Measurements from ENCODE around the gene MSI1.
A peak's percentile ranks its signal among the peaks of the same experiment; 100 is the strongest.
"Not testable (repeated sequence)": the region's sequence is repeated elsewhere in the genome, so short reads cannot be mapped to it uniquely, and the experiment has no call there.

MSI1 gene

DNA sequence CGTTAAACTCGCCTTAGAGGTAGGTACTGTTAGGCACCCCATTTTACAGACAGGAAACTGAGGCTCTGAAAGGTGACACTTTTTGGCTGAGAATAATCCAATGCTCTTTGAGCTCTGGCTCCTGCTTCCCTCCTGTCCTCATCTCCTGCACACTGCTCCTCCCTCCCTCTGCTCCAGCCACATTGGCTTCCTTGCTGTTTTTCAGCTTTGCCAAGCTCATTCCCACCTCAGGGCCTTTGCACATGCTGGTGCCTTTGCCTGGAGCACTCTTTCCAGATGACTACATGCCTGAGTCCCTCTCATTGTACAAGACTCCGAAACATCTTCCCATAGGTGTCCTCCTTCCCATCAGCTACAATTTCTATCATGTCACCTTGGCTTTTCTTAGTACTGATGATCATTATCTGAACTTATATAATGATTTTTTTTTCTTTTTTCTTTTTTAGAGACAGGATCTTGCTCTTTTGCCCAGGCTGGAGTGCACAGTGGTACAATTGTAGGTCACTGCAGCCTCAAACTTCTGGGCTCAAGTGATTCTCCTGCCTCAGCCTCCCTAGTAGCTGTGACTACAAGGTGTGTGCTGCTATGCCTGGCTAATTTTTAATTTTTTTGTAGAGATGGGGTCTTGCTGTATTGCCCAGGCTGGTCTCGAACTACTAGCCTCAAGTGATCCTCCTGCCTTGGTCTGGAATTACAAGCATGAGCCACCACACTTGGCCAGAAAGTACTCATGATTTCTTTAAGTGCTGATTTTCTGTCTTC lies 15.2 kb downstream of the MSI1 start:
- DNase-seq = no peak

DNA sequence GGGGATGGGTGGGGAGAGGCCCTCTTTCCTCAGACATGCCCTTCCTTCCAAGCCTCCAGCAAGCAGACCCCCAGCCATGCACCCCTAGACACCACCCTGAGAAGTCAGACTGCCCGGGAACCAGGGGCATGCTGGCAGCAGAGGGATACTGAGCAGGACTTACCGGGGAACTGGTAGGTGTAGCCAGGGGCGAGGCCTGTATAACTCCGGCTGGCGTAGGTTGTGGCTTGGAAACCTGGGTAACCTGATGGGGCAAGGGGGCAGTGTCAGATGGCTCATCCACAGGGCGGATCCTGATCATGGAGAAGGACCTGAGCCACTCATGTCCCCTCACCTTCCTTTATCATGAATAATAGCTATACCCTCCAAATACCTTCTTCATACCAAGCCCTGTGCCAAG lies 15.8 kb downstream of the MSI1 start:
- no peak for DNase-seq

DNA sequence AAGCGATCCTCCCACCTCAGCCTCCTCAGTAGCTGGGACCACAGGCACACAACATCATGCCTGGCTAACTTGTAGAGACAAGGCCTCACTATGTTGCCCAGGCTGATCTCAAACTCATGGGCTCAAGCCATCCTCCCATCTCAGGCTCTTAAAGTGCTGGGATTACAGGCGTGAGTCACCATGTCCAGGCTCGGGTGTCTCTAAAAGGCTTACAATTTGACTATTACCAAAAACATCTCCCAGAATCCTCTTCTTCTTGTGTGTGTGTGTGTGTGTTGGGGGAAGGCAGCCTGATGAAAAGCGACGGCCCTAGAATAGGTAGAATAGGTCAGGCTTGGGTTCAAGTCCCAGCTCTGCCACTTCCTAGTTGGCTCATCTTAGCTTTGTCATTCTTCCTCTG lies 16.8 kb downstream of the MSI1 start:
- DNase-seq = no peak

DNA sequence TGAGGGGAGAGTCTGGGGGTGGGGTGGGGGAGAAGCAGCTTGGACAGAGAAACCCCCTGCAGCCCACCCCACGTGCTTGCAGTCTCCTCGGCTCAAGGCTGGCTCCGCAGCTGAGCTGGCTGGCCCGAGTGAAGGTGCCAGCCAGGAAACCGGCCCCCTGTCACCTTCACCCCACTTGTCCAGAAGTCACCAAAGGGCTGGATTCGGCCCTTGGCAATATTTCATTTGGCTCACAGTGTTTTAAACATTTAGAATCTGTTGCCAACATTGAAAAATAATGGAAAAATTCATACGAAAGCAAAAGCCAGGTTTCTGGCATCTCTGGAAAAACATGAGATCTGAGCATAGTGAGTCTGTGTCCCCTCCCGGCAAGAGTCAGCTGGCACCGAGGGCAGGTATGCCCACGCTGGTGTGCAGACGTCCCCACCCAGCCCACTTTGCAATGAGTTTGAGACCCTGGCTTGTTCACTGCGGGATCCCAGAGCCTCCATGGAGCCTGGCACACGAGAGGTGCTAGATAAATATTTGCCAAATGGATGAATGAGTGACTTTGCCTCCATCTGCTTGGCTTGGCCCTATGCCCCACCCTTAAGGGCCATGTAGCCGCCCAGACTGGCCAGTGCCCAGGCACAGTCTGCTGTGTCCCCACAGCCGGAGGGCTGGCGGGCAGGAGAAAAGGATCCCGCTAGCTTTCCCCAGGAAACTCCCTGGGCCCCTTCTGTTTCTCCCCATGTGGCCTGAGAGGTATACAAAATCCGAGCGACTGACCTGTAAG lies 18.2 kb downstream of the MSI1 start:
- DNase-seq = no peak

DNA sequence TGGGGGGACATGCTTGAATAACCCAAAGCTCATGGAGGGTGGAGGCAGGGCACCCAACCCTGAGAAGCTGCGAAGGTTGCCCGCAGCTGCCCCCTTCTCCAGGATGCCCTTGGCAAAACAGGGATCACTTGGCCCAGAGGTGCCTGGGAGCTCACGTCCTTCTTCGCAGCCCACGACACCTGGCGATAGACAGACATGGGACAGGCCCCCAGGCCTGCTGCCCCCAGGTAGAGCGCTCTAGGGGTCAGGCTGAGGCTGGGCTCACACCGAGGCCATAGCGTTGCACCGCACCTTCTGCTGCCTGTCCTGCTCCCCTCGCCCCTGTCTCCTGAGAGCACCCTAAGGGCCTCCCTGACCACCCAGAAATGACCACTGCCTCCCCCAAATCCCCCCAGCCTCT lies 21.2 kb downstream of the MSI1 start:
- no peak for DNase-seq

DNA sequence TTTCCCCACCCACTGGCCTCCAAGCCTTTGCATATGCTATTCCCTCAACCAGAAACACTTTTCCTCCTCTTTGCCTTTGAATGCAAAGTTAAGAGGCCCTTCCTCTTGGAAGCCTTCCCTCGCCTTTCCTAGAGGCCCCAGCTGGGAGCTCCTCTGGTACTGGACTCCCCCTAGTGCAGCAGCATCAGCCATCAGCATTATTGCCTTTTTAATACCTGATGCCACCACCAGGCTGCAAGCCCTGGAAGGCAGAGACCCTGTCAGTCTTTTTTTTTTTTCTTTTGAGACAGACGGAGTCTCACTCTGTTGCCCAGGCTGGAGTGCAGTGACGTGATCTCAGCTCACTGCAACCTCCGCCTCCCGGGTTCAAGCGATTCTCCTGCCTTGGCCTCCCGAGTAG lies 22.3 kb downstream of the MSI1 start:
- no peak for DNase-seq

DNA sequence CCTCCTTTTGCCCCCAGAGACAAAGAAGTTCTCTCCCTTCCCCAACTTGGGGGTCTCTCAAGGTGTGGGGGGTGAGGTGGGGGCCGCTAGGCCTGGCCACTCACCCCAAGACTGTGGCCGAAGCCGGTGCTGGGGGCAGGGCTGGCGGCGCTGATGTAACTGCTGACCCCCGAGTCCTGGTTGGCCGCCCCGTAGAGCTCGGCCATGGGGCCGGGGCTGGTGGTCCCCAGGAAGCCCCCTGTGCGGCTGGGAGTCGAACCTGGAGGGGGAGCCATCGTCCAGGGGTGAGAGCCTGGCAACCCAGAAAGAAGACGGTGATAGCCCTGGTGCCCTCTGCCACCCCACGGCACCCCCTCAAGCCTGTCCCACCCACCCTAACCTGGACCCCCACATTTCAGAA lies 22.9 kb downstream of the MSI1 start:
- no peak for DNase-seq

DNA sequence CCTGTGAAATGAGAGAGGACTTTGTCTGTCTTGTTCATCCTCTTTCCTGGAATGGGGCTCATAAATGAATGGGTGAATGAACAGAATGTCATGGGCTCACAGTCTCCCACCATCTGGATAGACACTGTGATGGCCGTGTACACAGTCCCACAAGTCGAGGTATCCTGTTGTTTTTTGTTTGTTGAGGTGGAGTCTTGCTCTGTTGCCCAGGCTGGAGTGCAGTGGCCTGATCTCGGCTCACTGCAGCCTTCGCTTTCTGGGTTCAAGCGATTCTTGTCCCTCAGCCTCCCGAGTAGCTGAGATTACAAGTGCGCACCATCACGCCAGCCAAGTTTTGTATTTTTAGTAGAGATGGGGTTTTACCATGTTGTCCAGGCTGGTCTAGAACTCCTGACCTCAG lies 25.3 kb downstream of the MSI1 start:
- DNase-seq = no peak

DNA sequence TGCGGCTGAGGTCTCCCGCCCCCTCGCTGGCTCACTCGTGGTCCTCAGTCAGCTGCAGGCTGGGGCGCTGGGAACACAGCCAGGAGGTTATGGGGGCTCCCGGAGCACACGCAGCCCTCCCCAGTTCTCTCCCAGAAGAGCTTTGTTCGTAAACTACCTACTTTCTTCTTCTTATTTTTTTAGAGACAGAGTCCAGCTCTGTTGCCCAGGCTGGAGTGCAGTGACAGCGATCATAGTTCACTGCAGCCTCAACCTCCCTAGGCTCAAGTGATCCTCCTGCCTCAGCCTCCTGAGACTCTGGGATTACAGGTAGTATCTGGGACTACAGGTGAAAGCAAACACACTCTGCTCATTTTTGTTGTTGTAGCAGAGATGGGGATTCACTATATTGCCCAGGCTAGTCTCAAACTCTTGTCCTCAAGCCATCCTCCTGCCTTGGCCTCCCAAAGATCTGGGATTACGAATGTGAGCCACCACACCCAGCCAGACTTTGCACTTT lies 25.9 kb downstream of the MSI1 start:
- DNase-seq = no peak

DNA sequence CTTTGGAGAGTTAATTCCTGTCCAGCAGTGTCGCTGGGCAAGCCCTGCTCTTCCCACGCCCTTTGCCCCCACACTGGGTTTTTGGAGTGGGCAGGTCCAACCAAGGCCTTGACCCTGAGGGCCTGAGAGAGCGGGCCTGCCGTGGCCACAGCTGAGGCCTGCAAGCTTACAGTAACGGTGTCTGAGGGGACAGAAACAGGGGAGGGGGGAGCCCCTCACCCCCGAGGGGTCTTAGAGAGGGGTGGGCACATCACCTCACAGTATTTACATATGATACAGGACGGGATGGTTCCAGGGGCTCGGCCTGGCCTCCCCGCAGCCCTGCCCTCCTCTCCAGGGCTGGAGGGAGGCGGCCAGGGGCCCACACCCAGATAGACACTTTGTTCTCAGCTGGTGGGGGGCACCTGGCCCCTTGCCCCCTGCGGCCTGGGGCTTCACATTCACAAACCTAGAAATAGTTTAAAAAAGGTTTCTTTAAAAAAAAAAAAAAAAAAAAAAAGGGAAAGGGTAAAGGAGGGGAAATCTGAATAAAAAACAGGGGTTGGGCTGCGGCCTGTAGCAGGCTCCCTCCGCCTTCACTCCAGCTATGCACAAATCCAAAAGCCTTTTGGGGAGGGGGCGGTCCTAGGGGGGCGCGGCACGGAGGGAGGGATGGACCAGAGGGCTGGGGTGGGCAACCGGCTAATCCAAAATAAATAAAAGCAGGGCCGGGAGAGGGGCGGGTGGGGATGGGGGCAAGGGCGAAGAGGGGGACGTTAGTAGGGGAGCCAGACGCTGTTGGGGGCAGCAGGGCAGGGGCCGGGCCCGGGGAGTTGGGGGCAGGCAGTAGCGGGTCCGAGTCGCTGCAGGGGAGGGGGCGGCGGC lies 26.6 kb downstream of the MSI1 start:
- no peak for DNase-seq

DNA sequence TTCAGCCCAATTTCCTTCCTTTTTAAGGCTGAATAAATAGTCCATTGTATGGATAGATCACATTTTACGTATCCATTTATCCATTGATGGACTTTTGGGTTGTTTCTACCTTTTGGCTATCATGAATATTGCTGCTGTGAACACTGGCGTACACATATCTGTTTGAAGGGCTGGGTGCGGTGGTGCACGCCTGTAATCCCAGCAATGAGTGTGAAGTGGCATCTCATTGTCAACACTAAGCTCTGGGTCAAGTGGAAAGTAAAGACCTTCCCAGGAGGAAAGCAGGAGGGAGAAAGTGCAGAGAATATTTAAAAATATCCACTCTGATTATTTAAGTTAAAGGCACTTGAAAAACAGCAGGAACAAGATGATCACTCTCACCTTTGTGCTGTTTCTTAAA lies 29.7 kb downstream of the MSI1 start:
- DNase-seq = no peak

DNA sequence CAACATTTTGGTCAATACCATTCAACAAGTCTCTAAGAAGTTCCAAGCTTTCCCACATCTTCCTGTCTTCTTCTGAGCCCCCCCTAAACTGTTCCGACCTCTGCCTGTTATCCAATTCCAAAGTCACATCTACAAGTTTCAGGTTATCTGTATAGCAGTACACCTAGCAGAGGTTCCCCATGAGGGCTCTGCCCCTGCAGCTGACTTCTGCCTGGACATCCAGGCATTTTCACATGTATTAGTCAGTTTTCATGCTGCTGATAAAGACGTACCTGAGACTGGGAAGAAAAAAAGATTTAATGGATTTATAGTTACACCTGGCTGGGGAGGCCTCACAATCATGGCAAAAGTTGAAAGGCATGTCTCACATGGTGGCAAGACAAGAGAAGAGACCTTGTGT lies 31.2 kb downstream of the MSI1 start:
- DNase-seq = no peak

DNA sequence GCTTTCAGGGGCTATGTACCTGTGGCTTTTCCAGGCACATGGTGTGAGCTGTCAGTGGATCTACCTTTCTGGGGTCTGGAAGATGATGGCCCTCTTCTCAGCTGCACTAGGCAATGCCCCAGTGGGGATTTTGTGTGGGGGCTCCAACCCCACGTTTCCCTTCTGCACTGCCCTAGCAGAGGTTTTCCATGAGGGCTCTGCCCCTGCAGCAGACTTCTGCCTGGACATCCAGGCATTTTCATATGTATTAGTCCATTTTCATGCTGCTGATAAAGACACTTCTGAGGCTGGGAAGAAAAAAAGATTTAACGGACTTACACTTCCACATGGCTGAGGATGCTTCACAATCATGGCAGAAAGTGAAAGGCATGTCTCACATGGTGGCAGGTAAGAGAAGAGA lies 32.6 kb downstream of the MSI1 start:
- not testable (repeated sequence) for DNase-seq

DNA sequence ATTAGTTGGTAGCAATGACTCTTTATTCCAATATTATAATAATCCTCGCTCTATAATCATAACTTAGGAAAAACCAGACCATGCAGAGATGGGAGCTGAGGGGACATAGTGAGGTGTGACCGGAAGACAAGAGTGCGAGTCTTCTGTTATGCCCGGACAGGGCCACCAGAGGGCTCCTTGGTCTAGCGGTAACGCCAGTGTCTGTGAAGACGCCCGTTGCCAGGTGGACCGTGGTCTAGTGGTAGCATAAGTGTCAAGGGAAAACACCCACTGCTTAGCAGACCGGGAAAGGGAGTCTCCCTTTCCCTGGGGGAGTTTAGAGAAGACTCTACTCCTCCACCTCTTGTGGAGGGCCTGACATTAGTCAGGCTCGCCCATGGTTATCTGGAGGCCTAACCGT lies 33.5 kb downstream of the MSI1 start:
- DNase-seq = peak; percentile 15

DNA sequence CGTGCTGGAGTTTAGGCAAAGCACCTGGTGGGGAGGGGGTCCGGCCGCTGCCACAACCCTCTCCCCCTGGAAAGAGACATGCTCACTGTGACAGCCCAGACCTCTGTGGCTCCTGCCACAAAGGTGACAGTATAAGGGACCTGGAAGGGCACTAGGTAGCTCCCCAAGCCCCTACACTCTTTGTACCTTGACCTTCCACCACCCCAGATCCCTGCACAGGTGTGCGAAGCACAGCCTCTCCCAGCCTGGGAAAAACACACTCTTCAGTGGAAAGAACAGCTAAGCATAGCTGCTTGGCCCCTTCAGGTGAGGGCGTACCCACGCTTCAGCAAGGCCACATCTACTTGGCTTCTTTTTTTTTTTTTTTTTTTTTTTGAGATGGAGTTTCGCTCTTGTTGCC lies 36.4 kb downstream of the MSI1 start:
- DNase-seq = no peak

DNA sequence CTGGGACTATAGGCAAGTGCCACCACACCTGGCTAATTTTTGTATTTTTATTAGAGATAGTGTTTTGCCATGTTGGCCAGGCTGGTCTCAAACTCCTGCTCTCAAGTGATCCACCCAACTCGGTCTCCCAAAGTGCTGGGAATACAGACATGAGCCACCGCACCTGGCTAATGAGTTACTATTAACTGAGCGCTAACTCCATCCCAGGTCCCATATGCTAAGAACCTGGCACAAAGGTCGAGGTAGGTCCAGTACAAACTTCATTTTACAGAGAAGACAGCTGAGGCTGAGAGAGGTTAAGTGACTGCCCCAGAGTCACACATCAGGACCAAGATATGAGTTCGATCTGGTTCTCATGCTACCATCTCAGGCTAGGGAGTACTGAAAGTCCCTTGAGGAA lies 36.9 kb downstream of the MSI1 start:
- no peak for DNase-seq

DNA sequence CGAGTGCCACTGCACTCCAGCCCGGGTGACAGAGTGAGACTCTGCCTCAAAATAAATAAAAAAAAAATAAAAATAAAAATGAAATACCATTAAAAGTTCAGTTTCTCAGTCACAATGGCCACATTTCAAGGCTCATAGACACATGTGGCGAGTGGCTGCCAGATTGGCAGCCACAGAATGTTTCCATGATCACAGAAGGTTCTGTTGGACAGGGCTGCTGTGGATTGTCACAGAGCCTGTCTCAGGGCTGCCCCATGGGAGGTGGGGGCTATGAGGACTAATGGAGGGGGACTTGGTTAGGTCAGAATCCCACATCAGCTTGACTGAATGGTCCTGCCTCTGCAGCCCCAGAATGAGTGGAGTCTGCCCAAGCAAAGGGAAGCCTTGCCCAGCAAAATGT lies 37.6 kb downstream of the MSI1 start:
- DNase-seq = no peak

DNA sequence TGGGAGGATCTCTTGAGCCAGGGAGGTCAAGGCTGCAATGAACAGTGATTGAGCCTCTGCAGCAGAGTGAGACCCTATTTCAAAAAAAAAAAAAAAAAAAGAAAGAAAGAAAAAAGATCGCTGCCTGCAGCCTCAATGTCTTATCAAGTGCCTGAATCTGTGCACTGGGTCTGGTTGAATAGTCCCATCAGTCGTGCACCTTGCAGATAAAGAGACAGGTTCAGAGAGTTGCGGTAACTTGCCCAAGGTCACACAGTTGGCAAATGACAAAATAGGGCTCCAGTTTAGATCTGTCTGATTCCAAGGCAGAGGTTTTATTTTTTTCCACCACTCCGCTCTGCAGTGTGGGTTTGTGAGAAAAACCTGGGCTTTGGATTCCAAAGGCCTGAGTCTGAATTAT lies 40.7 kb downstream of the MSI1 start:
- DNase-seq = no peak

DNA sequence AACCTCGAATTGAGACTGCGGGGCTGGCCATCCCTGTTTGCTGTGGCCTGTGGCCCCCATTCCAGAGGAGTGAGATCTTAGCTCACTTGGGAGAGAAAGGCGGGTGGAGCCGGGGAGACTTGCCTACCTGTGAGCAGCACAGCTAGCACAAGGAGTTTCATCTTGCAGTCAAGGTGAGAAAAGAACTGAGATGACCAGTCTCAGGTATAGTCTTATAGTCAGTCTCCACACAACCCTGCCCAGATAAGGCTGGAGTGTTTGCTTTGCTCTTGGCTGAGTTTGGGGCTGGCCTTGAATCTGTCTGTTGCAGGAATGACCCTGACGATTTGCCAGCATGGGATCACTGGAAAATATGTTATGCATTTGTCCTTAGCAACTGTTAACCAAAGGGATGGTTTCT lies 41.4 kb downstream of the MSI1 start, which contains the start of gene PLA2G1B:
Gene PLA2G1B, minus strand, starts transcription at position 187 of the 400 bp plus-strand sequence. Its CDS starts 26 bp downstream, at position 161.
- no peak for DNase-seq

DNA sequence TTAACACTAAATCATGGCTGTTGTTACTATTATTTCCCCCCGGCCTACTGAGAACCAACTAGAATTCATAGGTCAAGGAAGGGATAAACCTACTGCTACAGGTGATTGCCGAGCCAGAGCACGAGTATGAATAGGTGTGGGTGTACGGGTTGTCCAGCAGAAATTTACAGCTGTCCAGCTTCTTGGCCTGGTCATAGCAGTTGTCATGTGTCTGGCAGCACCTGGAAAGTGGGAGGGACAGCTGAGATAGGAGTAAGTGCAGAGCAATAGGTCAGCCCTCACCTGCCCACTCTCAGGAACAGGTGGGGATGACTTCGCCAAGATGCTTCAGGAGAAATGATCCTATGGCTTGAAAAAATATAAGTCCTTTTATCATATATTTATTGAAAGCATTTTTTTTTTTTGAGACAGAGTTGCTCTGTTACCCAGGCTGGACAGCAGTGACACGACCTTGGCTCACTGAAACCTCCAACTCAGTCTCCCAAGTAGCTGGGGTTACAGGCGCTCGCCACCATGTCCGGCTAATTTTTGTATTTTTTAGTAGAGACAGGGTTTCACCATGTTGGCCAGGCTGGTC lies 44.0 kb downstream of the MSI1 start:
- no peak for DNase-seq

DNA sequence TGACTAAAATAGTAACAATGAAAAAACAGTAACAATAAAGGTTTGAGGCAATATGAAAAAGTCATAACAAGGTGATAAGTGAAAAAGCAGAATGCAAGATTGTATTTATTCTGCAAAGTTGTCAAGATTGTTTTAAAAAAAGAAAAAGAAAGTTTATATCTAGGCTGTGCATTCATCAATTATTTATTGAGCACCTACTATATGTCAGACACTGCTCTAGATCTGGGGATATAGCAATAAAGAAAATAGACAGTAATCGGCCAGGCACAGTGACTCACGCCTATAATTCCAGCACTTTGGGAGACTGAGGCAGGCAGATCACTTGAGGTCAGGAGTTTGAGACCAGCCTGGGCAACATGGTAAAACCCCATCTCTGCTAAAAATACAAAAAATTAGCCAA lies 45.2 kb downstream of the MSI1 start:
- DNase-seq = no peak

DNA sequence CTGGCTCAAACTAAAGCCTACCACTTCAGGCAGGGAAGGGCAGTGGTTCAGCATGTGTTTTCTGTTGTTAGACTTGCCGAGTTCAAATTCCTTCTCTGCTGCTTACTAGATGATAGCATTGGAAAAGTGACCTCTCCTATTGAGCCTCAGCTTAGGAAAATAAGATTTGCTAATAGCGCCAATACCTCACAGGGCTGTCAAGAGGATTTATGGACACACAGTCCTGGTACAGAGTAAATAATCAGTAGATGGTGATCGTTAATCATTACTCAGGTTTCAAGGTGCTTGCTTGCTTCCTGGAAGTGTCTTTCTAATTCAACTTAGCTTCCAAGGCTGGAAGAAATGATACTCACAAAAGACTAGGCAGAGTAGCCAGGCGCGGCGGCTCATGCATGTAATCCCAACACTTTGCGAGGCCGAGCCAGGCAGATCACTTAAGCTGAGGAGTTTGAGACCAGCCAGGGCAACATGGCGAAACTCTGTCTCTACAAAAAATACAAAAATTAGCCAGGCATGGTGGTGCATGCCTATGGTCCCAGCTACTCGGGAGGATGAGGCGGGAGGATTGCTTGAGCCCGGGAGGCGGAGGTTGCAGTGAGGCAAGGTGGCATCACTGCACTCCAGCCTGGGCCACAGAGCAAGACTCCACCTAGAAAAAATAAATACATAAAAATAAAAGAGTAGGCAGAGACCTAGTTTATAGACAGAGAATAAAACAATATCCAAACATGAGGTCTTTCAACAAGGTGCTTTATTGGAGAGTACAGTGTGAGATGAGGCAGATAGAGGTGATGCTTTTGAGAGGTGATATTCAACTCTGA lies 47.4 kb downstream of the MSI1 start:
- no peak for DNase-seq
